ENCODE data around the gene PKN3. TPM values are rescaled to one million over a fixed set of nuclear protein-coding genes. Genes with fewer than 3 reads are reported as not detected.
A peak's percentile ranks its signal among the peaks of the same experiment; 100 is the strongest.

The PKN3 gene
- total and polyA plus RNA-seq, 2 of the 13 experiments (the other 11 are each of a cell fraction or from before 2014, with no cell fraction given), result 10.5 to 13.2 TPM

DNA sequence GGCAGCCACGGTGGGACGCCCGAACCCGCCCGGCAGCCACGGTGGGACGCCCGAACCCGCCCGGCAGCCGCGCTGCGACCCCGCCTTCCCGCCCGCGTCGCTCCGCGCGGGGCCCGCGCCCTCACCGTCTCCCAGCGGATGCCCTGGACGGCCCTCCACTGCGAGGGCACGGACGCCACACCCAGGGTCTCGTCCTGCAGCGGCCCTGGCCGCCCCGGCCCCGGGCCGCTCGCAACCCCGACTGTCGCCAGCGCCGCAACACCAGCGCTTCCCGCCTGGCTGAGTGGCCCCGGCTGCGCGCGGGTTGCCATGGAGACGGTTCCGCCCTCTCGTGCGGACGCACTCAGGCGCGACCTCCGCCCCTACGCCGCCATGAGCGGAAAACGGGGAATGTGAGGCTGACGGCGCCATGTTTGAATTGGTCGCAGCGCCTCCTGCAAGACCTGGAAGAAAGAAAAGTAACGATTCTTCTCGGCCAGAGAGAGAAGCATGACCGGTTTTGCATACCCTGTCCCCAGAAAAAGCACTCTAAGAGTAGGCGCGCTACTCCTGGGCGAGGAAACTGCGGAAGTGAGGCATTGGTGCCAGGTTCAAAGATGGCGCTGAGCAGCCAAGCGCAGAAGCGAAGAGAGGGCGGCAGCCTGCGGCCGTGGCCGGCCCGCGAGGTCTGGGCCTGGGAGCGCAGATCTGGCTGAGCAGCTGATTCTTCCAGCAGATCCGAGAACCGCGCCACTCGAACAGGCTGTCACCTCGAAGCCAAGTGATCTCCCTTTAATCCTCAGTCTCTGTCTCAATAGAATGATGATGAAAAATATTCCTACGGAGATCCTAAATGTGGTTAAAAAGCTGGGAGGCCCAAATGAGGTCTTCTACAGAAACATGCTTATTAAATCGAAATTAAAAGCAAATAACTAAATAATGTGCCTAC, 45.6 kb upstream of the PKN3 start, which contains the start of gene DYNC2I2 (continued):
- TF ChIP-seq MTERF4 (CRISPR knock-in tag; IDR thresholded peaks at IDR 0.05) (peak; percentile 78), CEBPG (CRISPR knock-in tag; IDR thresholded peaks at IDR 0.05) (no peak; the same call in 1 of the 2 replicates), ARHGAP35 (CRISPR knock-in tag; IDR thresholded peaks at IDR 0.05; ENCODE audit: borderline replicate concordance) (0 out of 2 replicates have a peak, but pooled peaks have one; percentile 48), ZNF101 (CRISPR knock-in tag; IDR thresholded peaks at IDR 0.05; ENCODE audit: borderline replicate concordance, low read depth) (no peak), TCF12 (IDR thresholded peaks at IDR 0.05) (no peak), TCF12 (CRISPR knock-in tag; IDR thresholded peaks at IDR 0.05) (no peak), EED (CRISPR knock-in tag; IDR thresholded peaks at IDR 0.05) (no peak), NKX3-1 (CRISPR knock-in tag; IDR thresholded peaks at IDR 0.05) (peak; percentile 61; the same call in 1 of the 2 replicates), ETV5 (CRISPR knock-in tag; IDR thresholded peaks at IDR 0.05; ENCODE audit: borderline replicate concordance) (peak; percentile 76; the same call in 1 of the 2 replicates), ZBTB4 (CRISPR knock-in tag; IDR thresholded peaks at IDR 0.05; ENCODE audit: borderline replicate concordance) (peak; percentile 90), ZC3H4 (CRISPR knock-in tag; IDR thresholded peaks at IDR 0.05; ENCODE audit: borderline replicate concordance) (no peak), SP5 (CRISPR knock-in tag; IDR thresholded peaks at IDR 0.05; ENCODE audit: borderline replicate concordance, low read depth) (peak; percentile 58; the same call in 1 of the 2 replicates), DZIP1 (CRISPR knock-in tag; IDR thresholded peaks at IDR 0.05) (peak; percentile 58; the same call in 1 of the 2 replicates)
- TF ChIP-seq, protein P1, sequence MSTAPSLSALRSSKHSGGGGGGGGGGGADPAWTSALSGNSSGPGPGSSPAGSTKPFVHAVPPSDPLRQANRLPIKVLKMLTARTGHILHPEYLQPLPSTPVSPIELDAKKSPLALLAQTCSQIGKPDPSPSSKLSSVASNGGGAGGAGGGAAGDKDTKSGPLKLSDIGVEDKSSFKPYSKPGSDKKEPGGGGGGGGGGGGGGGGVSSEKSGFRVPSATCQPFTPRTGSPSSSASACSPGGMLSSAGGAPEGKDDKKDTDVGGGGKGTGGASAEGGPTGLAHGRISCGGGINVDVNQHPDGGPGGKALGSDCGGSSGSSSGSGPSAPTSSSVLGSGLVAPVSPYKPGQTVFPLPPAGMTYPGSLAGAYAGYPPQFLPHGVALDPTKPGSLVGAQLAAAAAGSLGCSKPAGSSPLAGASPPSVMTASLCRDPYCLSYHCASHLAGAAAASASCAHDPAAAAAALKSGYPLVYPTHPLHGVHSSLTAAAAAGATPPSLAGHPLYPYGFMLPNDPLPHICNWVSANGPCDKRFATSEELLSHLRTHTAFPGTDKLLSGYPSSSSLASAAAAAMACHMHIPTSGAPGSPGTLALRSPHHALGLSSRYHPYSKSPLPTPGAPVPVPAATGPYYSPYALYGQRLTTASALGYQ (CRISPR knock-in tag; IDR thresholded peaks at IDR 0.05), result peak; percentile 69; the same call in 1 of the 2 replicates
- TF ChIP-seq, protein P2, sequence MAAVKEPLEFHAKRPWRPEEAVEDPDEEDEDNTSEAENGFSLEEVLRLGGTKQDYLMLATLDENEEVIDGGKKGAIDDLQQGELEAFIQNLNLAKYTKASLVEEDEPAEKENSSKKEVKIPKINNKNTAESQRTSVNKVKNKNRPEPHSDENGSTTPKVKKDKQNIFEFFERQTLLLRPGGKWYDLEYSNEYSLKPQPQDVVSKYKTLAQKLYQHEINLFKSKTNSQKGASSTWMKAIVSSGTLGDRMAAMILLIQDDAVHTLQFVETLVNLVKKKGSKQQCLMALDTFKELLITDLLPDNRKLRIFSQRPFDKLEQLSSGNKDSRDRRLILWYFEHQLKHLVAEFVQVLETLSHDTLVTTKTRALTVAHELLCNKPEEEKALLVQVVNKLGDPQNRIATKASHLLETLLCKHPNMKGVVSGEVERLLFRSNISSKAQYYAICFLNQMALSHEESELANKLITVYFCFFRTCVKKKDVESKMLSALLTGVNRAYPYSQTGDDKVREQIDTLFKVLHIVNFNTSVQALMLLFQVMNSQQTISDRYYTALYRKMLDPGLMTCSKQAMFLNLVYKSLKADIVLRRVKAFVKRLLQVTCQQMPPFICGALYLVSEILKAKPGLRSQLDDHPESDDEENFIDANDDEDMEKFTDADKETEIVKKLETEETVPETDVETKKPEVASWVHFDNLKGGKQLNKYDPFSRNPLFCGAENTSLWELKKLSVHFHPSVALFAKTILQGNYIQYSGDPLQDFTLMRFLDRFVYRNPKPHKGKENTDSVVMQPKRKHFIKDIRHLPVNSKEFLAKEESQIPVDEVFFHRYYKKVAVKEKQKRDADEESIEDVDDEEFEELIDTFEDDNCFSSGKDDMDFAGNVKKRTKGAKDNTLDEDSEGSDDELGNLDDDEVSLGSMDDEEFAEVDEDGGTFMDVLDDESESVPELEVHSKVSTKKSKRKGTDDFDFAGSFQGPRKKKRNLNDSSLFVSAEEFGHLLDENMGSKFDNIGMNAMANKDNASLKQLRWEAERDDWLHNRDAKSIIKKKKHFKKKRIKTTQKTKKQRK (IDR thresholded peaks at IDR 0.05; ENCODE audit: low read length), result no peak
